IPS-18c (cell line): ENCODE measurements around the gene ARHGEF26.
"Not testable (repeated sequence)": the region's sequence is repeated elsewhere in the genome, so short reads cannot be mapped to it uniquely, and the experiment has no call there.

Source experiments
- H3K4me3 ChIP-seq: 2 replicates; pipeline ENCODE4 v1.7.0; 2013; ENCODE audit warnings: low read depth, mild to moderate bottlenecking, low read length, moderate library complexity; ENCODE audit not compliant: insufficient read depth
- H3K9me3 ChIP-seq: one replicate; pipeline ENCODE4 v1.6.1; 2013; ENCODE audit warnings: mild to moderate bottlenecking, low read length, moderate library complexity; ENCODE audit not compliant: control insufficient read depth, insufficient read depth

The ARHGEF26 gene, protein sequence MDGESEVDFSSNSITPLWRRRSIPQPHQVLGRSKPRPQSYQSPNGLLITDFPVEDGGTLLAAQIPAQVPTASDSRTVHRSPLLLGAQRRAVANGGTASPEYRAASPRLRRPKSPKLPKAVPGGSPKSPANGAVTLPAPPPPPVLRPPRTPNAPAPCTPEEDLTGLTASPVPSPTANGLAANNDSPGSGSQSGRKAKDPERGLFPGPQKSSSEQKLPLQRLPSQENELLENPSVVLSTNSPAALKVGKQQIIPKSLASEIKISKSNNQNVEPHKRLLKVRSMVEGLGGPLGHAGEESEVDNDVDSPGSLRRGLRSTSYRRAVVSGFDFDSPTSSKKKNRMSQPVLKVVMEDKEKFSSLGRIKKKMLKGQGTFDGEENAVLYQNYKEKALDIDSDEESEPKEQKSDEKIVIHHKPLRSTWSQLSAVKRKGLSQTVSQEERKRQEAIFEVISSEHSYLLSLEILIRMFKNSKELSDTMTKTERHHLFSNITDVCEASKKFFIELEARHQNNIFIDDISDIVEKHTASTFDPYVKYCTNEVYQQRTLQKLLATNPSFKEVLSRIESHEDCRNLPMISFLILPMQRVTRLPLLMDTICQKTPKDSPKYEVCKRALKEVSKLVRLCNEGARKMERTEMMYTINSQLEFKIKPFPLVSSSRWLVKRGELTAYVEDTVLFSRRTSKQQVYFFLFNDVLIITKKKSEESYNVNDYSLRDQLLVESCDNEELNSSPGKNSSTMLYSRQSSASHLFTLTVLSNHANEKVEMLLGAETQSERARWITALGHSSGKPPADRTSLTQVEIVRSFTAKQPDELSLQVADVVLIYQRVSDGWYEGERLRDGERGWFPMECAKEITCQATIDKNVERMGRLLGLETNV

DNA sequence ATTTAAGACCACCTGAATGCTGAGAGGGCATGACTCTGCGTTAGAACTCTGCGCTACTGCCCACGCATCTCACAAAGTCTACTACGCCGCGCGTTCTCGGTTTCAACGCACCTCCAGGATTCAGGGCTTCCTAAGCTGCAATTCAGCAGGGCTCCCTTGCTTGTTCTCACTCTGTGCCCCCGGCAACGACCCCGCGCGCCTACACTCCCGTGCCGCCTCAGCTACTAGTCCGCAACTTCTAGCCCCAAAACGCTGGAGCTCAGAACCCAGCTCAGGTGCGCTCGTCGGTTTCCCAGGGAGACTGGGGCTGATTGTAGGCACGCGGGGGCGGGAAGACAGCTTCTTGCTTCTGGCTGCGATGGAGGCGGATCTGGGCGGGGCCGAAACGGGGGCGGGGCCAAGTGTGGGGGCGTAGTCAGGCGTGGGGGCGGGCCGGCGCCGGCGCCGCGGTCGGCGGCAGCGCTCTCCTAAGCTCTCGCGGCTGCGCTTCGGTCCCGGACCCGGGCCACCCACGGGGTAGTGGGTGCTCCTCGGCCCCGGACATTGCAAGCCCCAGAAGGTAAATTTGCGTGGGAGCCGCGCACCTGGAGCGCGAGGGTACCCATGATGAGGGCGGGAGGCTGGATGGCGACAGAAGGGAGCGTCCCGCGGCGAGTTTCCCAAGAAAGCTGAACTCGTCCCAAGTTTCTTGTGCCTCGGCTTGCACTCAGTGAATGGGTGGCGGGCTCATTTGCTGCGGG lies at the start of gene ARHGEF26:
Gene ARHGEF26 (plus strand): TSS at position 430 of the 740 bp plus-strand sequence. CDS start 603 bp downstream, outside the sequence.
- Histone ChIP-seq H3K9me3 (no peaks in the 10 kb centered on the region), H3K4me3 (peak within 1 kb of the TSS; percentile 89)

DNA sequence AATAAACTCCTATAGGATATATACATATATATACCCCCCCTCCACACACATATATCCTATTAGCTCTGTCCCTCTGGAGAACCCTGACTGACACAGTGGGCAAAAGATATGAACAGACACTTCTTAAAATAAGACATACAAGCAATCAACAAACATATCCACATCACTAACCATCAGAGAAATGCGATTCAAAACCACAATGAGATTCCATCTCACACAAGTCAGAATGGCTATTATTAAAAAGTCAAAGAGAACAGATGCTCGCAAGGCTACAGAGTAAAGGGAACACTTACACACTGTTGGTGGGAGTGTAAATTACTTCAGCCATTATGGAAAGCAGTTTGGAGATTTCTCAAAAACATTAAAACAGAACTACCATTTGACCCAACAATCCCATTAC lies 46.2 kb upstream of the ARHGEF26 start:
- no peaks in the 10 kb centered on the region for H3K9me3 ChIP-seq
- H3K4me3 ChIP-seq: no peak overlapping the region

DNA sequence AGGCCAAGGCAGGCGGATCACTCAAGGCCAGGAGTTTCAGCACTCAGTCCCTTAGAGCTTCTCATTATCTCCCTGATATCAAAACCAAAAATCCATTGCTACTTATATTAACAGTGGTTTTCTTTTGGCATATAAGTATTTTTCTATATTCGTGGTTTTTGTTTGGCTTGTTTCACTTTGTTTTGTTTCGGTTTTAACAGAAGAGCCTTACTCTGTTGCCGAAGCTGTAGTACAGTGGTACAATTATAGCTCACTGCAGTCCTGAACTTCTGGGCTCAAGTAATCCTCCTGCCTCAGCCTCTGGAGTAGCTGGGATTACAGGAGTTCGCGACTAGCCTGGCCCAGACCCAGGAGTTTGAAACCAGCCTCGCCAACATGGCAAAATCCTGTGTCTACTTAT lies 42.5 kb upstream of the ARHGEF26 start:
- no peak overlapping the region for H3K4me3 ChIP-seq
- no peaks in the 10 kb centered on the region for H3K9me3 ChIP-seq

DNA sequence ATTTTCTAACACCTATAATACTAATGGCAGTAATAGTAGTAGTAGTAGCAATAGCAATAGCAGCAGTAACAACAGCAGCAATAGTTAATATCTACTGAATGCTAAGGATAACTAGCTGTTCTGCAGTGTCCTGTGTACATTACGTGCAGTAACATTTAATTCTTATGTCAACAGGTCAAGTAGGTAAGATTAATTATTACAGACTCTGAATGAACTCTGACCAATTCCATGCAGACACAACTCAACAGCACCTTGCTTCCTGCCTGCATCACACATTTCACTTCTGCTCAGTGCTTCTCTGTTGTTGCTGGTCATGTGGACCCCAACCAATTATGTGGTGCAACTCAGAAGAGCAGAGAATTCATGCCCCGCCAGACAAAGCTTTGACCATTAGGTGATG lies 39.9 kb upstream of the ARHGEF26 start:
- H3K4me3 ChIP-seq: no peak overlapping the region
- H3K9me3 ChIP-seq: no peaks in the 10 kb centered on the region

DNA sequence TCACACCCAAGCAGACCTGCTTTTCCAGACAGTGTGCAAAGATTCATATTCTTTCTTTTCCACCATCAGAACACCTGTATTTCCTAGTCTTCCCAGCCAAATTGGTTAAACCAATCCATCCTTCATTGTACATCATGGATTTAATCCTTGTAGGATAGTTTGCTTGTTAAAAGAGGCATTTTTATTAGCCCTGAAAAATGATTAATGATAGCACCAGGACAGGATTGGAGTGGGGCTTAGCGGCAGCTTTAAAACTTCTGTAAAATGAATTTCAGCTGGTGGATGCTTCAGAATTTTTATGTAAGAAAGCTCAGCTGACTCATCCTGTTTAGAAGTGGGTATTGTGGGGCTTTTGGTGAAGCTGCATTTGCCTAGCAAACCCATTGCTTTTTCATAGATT lies 36.1 kb upstream of the ARHGEF26 start:
- no peak overlapping the region for H3K4me3 ChIP-seq
- H3K9me3 ChIP-seq: no peaks in the 10 kb centered on the region

DNA sequence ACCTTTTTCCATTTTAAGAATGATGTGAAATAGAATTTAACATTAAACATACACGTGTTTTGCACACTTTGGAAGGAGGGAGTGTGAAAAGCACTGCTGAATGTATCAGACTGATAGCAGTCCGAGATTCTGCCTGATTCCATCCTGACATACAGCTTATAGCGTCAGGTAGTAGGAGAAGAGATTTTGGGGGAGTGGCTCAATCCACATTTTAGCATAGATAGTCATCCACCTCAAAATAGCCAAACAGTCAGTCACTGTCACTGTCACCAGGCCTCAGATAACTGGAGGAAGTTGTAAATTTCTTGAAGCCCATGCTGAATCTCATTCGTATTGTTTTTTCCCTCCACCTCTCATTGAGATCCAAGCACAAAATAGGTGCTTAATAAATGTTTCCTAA lies 35.4 kb upstream of the ARHGEF26 start:
- Histone ChIP-seq H3K9me3 (no peaks in the 10 kb centered on the region), H3K4me3 (no peak overlapping the region)

DNA sequence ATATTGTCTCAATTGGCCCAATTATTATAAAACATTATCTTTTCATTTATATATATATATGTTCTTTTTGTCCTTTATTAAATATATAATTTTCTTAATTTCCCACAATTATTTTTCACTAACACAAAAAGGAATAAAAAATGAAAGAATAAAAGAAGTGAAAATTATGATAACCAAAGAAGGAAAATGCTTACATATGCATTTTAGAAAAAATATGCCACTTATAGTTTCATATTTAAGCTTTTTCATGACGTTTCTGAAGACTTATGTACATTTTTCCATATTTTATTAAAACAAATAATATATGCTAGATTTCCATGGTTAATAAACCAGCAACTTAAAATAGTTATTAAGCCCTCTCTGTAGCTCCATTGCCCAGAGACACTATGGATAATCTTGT lies 34.9 kb upstream of the ARHGEF26 start:
- Histone ChIP-seq H3K9me3 (no peaks in the 10 kb centered on the region), H3K4me3 (no peak overlapping the region)

DNA sequence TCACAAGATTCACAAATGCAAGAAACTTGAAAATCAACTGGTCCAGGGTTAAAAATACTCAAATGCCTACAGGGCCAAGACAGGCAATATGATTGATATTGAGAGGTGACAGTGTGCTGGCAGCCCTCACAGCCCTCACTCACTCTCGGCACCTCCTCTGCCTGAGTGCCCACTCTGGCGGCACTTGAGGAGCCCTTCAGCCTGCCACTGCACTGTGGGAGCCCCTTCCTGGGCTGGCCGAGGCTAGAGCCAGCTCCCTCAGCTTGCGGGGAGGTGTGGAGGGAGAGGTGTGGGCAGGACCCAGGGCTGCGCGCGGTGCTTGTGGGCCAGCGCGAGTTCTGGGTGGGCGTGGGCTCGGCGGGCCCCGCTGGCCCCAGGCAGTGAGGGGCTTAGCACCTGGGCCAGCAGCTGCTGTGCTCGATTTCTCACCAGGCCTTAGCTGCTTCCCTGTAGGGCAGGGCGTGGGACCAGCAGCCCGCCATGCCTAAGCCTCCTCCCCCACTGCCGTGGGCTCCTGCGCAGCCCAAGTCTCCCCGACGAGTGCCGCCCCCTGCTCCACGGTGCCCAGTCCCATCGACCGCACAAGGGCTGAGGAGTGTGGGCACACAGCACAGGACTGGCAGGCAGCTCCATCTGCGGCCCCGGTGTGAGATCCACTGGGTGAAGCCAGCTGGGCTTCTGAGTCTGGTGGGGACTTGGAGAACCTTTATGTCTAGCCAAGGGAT lies 33.3 kb upstream of the ARHGEF26 start:
- H3K4me3 ChIP-seq, H3K9me3 ChIP-seq: not testable (repeated sequence)

DNA sequence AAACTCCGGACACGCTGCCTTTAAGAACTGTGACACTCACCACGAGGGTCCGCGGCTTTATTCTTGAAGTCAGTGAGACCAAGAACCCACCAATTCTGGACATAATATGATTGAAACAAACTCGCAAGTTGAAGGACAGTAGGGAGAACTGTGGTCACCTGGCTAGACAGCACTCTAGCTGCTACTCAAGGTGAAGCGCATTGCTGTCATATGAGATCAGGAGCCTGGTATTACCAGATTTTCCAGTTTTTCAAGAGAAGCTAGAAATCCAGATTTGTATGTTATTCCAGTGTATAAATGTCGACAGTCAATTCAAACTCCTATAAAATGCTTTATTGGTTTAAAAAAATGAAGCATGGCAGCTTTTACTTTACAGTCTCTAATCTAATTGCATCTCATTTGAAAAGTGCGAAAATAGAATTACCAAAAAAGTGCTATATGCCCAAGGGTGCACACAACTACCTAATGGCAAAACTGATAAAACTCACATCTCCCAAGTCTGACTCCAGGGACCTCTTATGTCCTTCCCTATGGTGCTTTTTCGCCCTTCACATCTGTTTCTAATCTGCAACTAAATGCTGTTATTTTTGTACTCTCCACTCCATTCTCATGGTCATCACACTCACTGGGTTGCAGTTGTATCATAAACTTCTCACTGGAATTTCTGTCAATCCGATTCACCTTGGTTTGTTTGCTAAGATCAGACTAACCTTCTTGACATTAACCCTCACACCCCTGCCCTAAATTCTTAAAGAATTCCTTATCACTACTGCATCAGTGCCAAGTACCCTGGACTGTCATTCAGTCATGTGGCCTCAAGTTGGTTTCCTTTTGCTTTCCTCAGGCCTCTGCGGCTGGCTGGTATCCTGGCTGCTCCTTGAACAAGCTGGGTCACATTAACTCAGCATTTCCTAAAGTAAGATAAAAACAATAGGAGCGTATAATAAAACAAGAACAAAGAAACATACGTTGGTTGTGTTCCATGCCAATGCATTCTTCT lies 31.5 kb upstream of the ARHGEF26 start:
- no peaks in the 10 kb centered on the region for H3K9me3 ChIP-seq
- no peak overlapping the region for H3K4me3 ChIP-seq

DNA sequence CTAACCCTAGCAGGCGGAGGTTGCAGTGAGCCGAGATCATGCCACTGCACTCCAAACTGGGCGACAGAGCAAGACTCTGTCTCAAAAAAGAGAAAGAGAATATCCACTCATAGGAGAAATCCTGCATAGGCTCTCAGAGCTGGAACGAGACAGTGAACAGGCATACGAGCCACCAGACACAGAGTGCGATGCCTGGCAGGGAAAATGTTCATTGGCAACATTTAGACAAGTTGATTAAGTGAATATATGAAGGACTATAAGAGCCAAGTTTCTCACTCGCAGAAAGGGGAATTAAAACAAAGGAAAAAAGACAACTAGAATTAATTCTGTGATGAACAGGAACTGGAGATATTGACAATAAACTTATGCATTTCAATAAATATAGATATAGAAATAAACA lies 27.1 kb upstream of the ARHGEF26 start:
- Histone ChIP-seq H3K4me3 (no peak overlapping the region), H3K9me3 (no peaks in the 10 kb centered on the region)

DNA sequence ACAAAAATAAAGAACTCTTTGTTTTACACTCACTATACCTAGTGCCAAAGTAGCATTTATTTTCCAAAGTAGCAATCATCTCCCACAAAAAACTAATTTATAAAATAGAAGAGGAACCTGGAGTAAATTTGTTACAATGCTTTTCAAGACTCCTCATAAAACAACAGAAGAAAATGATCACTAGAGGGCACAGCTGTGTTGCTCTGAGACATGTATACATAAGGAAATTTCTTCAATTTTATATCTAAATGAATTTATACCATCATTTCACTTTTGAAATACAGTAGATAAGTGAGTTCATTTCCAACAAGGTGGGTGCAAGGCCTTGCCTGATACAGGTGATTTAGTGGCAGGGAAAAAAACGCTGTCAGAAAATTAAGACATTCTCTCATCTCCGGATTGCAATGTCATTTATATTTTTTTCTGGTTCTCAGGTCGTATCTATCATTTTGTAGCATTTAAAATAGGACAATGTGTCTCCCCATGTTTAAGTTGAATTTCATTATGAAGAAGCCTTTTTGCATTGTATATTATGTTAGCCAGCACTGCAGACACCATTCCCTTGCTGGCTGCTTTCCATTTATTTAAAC lies 25.3 kb upstream of the ARHGEF26 start:
- no peaks in the 10 kb centered on the region for H3K9me3 ChIP-seq
- H3K4me3 ChIP-seq: no peak overlapping the region

DNA sequence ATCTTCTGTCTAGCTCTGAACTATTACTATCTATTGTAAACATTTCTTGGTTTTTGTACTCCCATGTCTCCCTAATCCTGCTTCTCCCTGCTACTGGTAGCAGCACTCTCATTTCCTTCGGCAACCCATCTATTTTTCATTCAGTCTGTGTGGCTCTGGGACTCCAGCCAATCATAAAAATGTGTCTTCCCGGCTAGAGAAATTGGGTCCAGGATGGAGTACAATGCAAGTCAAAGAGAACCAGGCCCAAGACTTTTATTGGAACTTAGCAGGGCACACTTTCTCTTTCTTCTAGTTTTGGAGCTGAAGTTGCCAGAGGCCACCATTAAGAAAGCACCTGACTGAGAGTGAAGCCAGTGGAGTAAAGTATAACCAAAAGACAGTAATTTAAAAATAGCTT lies 22.8 kb upstream of the ARHGEF26 start:
- Histone ChIP-seq H3K4me3 (no peak overlapping the region), H3K9me3 (no peaks in the 10 kb centered on the region)

DNA sequence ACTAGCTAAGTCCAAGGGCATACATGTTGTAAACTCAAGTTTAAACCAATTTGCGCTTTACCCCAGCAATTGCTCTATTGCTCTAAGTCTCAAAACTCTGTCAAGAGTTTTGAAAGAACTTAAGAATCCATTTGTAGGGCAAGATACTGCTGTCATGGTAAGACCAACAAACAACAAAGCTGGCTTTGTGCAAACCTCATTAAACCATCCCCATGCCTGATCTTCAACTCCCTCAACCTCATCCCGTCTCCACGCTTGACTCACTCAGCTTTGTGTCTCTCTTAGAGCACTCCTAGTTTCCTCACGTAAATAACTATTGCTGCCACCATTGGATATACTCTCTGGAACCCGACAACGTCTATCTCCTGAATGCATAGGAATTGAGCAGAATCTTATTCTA lies 20.6 kb upstream of the ARHGEF26 start:
- Histone ChIP-seq H3K4me3 (no peak overlapping the region), H3K9me3 (no peaks in the 10 kb centered on the region)

DNA sequence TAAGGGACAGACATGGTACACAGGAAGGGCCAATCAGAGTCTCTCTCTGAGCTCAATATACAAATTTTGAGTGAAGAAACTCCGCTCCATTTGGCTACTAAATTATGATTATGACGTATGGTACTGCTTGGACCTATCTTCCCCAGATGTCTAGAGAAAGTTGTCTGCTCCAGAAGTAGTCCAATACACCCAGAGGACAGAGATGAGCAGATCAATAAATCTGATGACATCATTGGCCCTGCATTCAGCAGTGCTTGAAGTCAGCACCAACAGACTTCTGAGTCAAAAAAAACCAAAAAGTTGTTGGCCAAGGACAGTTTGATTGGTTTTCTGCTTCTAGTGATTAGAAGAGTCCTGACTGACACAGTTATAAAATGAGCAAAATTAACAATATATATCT lies 19.9 kb upstream of the ARHGEF26 start:
- H3K9me3 ChIP-seq: no peaks in the 10 kb centered on the region
- no peak overlapping the region for H3K4me3 ChIP-seq

DNA sequence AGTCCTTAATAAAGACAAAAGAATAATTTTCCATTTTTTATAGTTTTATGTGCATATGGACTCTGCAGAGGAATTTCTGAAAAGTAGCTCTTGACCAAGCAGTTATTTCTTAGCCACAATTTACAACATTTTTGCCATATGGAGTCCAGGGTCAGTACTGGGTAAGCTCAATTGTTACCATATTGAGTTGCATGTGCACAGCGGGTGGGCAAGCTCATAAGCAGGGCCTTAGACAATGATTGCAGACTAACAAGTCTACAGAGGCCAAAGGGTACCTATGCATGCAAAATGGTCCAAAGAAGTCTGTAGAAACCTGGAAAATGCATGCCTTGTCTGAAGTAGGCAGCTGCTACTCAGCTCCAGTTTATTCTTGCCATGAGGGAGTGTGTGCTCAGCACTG lies 19.0 kb upstream of the ARHGEF26 start:
- Histone ChIP-seq H3K9me3 (no peaks in the 10 kb centered on the region), H3K4me3 (no peak overlapping the region)
